ENCODE measurements around the gene STUB1. TPM values are rescaled to one million over a fixed set of nuclear protein-coding genes. Genes with fewer than 3 reads are reported as not detected.

STUB1 gene
- total and polyA plus RNA-seq, 2 of the 8 experiments (the other 6 are each of a cell fraction or from before 2014, with no cell fraction given): 89.9 to 103 TPM

- no peak for FAIRE-seq
- TF ChIP-seq SIX5 (IDR thresholded peaks at IDR 0.05; ENCODE audit: low read depth, low read length) (no peak), JUN (IDR thresholded peaks at IDR 0.05; ENCODE audit: low read depth, low read length) (no peak), GTF2F1 (IDR thresholded peaks at IDR 0.05; ENCODE audit: borderline replicate concordance, low read depth, low read length) (no peak), CEBPB (IDR thresholded peaks at IDR 0.05; ENCODE audit: low read depth, low read length) (no peak)
- TF ChIP-seq, protein P1, sequence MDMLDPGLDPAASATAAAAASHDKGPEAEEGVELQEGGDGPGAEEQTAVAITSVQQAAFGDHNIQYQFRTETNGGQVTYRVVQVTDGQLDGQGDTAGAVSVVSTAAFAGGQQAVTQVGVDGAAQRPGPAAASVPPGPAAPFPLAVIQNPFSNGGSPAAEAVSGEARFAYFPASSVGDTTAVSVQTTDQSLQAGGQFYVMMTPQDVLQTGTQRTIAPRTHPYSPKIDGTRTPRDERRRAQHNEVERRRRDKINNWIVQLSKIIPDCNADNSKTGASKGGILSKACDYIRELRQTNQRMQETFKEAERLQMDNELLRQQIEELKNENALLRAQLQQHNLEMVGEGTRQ (IDR thresholded peaks at IDR 0.05; ENCODE audit: low read length): no peak
- no peak overlapping the region for H3K27ac ChIP-seq (ENCODE audit: low read depth, low read length)
- peaks cover 5 to 27% of the 10 kb centered on the region in 2 experiments for H4K20me1 ChIP-seq (replicated peaks in 1 of 2; ENCODE audit: control insufficient read depth in 1 of 2, insufficient read depth in 2 of 2, low read length in 2 of 2)
- H4K5ac ChIP-seq (ENCODE audit: insufficient read length, low read depth, low read length): no peak overlapping the region
- H3K4me3 ChIP-seq (ENCODE audit: extremely low read depth in 1 of 4, insufficient read depth in 2 of 4, low read depth in 3 of 4, low read length in 4 of 4): no peak overlapping the region
- peaks cover 0 to 2% (median 0%) of the 10 kb centered on the region in 4 experiments; a peak in 2 of 7 replicates for H3K27me3 ChIP-seq (replicated peaks in 1 of 4; ENCODE audit: control insufficient read depth in 3 of 4, extremely low read depth in 1 of 4, insufficient read depth in 3 of 4, low read length in 3 of 4)
- H2AK5ac ChIP-seq (ENCODE audit: low read depth, low read length): no peak overlapping the region
- peaks cover 12% of the 10 kb centered on the region for H3K23me2 ChIP-seq (ENCODE audit: low read depth, low read length)
- H3K4me2 ChIP-seq (ENCODE audit: insufficient read depth in 1 of 2, low read depth in 2 of 2, low read length in 2 of 2): no peak overlapping the region
- no peak overlapping the region for H3K56ac ChIP-seq (replicated peaks; ENCODE audit: insufficient read length, low read depth, low read length)
- H2BK120ac ChIP-seq (replicated peaks; ENCODE audit: low read depth, low read length): no peak overlapping the region
- peaks cover 0 to 13% of the 10 kb centered on the region in 2 experiments; a peak in 1 of 4 replicates for H3K79me2 ChIP-seq (ENCODE audit: control insufficient read depth in 1 of 2, insufficient read depth in 2 of 2, low read length in 2 of 2)
- H4K91ac ChIP-seq (replicated peaks; ENCODE audit: insufficient read length, low read length): no peak overlapping the region
- H3K36me3 ChIP-seq (ENCODE audit: control insufficient read depth in 2 of 4, insufficient read depth in 4 of 4, low read length in 3 of 4): peaks cover 14 to 44% (median 33%) of the 10 kb centered on the region in 4 experiments
- no peak overlapping the region for H2BK12ac ChIP-seq (ENCODE audit: low read depth, low read length)
- no peak overlapping the region for H3K14ac ChIP-seq (ENCODE audit: insufficient read length)
- H3K9ac ChIP-seq (replicated peaks in 1 of 4; ENCODE audit: extremely low read depth in 1 of 4, low read depth in 3 of 4, low read length in 3 of 4): no peak overlapping the region
- no peak overlapping the region for H3K23ac ChIP-seq (ENCODE audit: insufficient read length)
- WGBS, 2 experiments (ENCODE audit: extremely low coverage in 1 of 2, insufficient coverage in 1 of 2, insufficient read length in 1 of 2, insufficient replicate concordance in 2 of 2, low coverage in 1 of 2, low lambda C conversion rate in 2 of 2, missing lambda C conversion rate in 1 of 2): 94% methylated on average over 18 of the region's 40 CpGs; no CpG with 5 or more reads in 1 of the 2 experiments
- no peaks in the 10 kb centered on the region for H3K9me3 ChIP-seq (ENCODE audit: insufficient read depth in 2 of 2, low read depth in 1 of 2, low read length in 1 of 2)
- no peak overlapping the region for H3K18ac ChIP-seq (ENCODE audit: extremely low read depth, low read length)
- ChIA-PET POLR2A (ENCODE audit: partially characterized antibody) (interaction anchor here (0.8 to 17.4 kb wide), 6 partner anchors 6 to 38 kb away, joined by 3 to 214 read pairs (median 4); partner anchors contain the start of genes JMJD8, RHBDL1, RHOT2 and STUB1), CTCF (ENCODE audit: partially characterized antibody) (interaction anchor here (1.3 to 12.0 kb wide), 3 partner anchors 12 to 89 kb away, joined by 5 to 75 read pairs (median 7); partner anchors contain the start of gene WDR24)
- no peak overlapping the region for H2AFZ ChIP-seq (ENCODE audit: low read length)
- H2BK5ac ChIP-seq (ENCODE audit: low read depth, low read length): no peak overlapping the region
- peaks cover 13% of the 10 kb centered on the region for H3K79me1 ChIP-seq (ENCODE audit: low read depth, low read length)
- no peak overlapping the region for H4K8ac ChIP-seq (ENCODE audit: extremely low read depth, insufficient read depth, low read length)
- H2BK20ac ChIP-seq (ENCODE audit: low read length): no peak overlapping the region
- DNase-seq (ENCODE audit: low read depth in 1 of 2, low spot score in 2 of 2): no peak
- H3K4me1 ChIP-seq (replicated peaks in 1 of 4; ENCODE audit: control insufficient read depth in 3 of 4, insufficient read depth in 4 of 4, low read length in 3 of 4): peaks cover 0 to 19% (median 17%) of the 10 kb centered on the region in 4 experiments; a peak in 6 of 7 replicates
- H3K4ac ChIP-seq (replicated peaks; ENCODE audit: insufficient read length, low read depth, low read length): no peak overlapping the region
- no peak overlapping the region for H2BK15ac ChIP-seq (ENCODE audit: low read length)
Measured at GRCh38 chr16:671353-672131, 8.7 kb upstream of the STUB1 start.
